ENCODE data around the gene PAX2.

The PAX2 gene

GRCh38 chr10:100715445-100716385 lies 29.7 kb upstream of the PAX2 start:
- peaks cover 10% of the 10 kb centered on the region for H3K4me1 Mint-ChIP-seq
- H3K27me3 Mint-ChIP-seq: peaks cover 71% of the 10 kb centered on the region
- peaks cover 2% of the 10 kb centered on the region for H3K36me3 Mint-ChIP-seq
- H3K9me3 Mint-ChIP-seq: no peaks in the 10 kb centered on the region
- H3K4me3 Mint-ChIP-seq: peak overlapping the region; percentile 77
- H3K27ac Mint-ChIP-seq: peak overlapping the region; percentile 57

GRCh38 chr10:100717166-100717565 lies 28.2 kb upstream of the PAX2 start:
- H3K4me1 Mint-ChIP-seq: peaks cover 10% of the 10 kb centered on the region
- H3K27me3 Mint-ChIP-seq: peaks cover 71% of the 10 kb centered on the region
- H3K27ac Mint-ChIP-seq: no peak overlapping the region
- no peak overlapping the region for H3K4me3 Mint-ChIP-seq
- peaks cover 2% of the 10 kb centered on the region for H3K36me3 Mint-ChIP-seq
- no peaks in the 10 kb centered on the region for H3K9me3 Mint-ChIP-seq

- Mint-ChIP-seq H3K4me3 (no peak overlapping the region), H3K4me1 (peaks cover 13% of the 10 kb centered on the region), H3K27me3 (peaks cover 66% of the 10 kb centered on the region), H3K27ac (no peak overlapping the region), H3K9me3 (no peaks in the 10 kb centered on the region), H3K36me3 (peaks cover 2% of the 10 kb centered on the region)
Observed at GRCh38 chr10:100718197-100718742, 27.1 kb upstream of the PAX2 start.

- Mint-ChIP-seq H3K4me3 (no peak overlapping the region), H3K36me3 (no peaks in the 10 kb centered on the region), H3K4me1 (peaks cover 10% of the 10 kb centered on the region), H3K9me3 (no peaks in the 10 kb centered on the region), H3K27ac (no peak overlapping the region), H3K27me3 (peaks cover 60% of the 10 kb centered on the region)
Observed at GRCh38 chr10:100723180-100723579, 22.2 kb upstream of the PAX2 start.

- Mint-ChIP-seq H3K27ac (no peak overlapping the region), H3K9me3 (no peaks in the 10 kb centered on the region), H3K4me3 (peak overlapping the region; percentile 59), H3K36me3 (no peaks in the 10 kb centered on the region), H3K4me1 (peaks cover 10% of the 10 kb centered on the region), H3K27me3 (peaks cover 59% of the 10 kb centered on the region)
Observed at GRCh38 chr10:100723770-100724530, 21.4 kb upstream of the PAX2 start.

- Mint-ChIP-seq H3K36me3 (no peaks in the 10 kb centered on the region), H3K27me3 (peaks cover 57% of the 10 kb centered on the region), H3K9me3 (no peaks in the 10 kb centered on the region), H3K4me1 (peaks cover 14% of the 10 kb centered on the region), H3K4me3 (no peak overlapping the region), H3K27ac (no peak overlapping the region)
Observed at GRCh38 chr10:100724531-100725027, 20.8 kb upstream of the PAX2 start.

GRCh38 chr10:100725071-100725471 lies 20.3 kb upstream of the PAX2 start:
- Mint-ChIP-seq H3K4me1 (peaks cover 19% of the 10 kb centered on the region), H3K27ac (no peak overlapping the region), H3K36me3 (no peaks in the 10 kb centered on the region), H3K27me3 (peaks cover 58% of the 10 kb centered on the region), H3K4me3 (no peak overlapping the region), H3K9me3 (no peaks in the 10 kb centered on the region)

GRCh38 chr10:100725869-100726426 lies 19.4 kb upstream of the PAX2 start:
- peaks cover 56% of the 10 kb centered on the region for H3K27me3 Mint-ChIP-seq
- peaks cover 22% of the 10 kb centered on the region for H3K4me1 Mint-ChIP-seq
- no peaks in the 10 kb centered on the region for H3K36me3 Mint-ChIP-seq
- no peak overlapping the region for H3K27ac Mint-ChIP-seq
- H3K4me3 Mint-ChIP-seq: no peak overlapping the region
- no peaks in the 10 kb centered on the region for H3K9me3 Mint-ChIP-seq

GRCh38 chr10:100727808-100728207 lies 17.6 kb upstream of the PAX2 start:
- H3K4me3 Mint-ChIP-seq: no peak overlapping the region
- H3K36me3 Mint-ChIP-seq: no peaks in the 10 kb centered on the region
- H3K27ac Mint-ChIP-seq: no peak overlapping the region
- H3K9me3 Mint-ChIP-seq: no peaks in the 10 kb centered on the region
- H3K27me3 Mint-ChIP-seq: peaks cover 58% of the 10 kb centered on the region
- peaks cover 36% of the 10 kb centered on the region for H3K4me1 Mint-ChIP-seq

GRCh38 chr10:100728928-100729861 lies 16.2 kb upstream of the PAX2 start:
- Mint-ChIP-seq H3K27ac (no peak overlapping the region), H3K27me3 (peaks cover 61% of the 10 kb centered on the region), H3K9me3 (no peaks in the 10 kb centered on the region), H3K36me3 (no peaks in the 10 kb centered on the region), H3K4me1 (peaks cover 26% of the 10 kb centered on the region), H3K4me3 (peak overlapping the region; percentile 63)

- H3K36me3 Mint-ChIP-seq: no peaks in the 10 kb centered on the region
- H3K27me3 Mint-ChIP-seq: peaks cover 67% of the 10 kb centered on the region
- no peaks in the 10 kb centered on the region for H3K9me3 Mint-ChIP-seq
- no peak overlapping the region for H3K27ac Mint-ChIP-seq
- H3K4me1 Mint-ChIP-seq: peaks cover 34% of the 10 kb centered on the region
- H3K4me3 Mint-ChIP-seq: peak overlapping the region; percentile 67
Observed at GRCh38 chr10:100729862-100730724, 15.3 kb upstream of the PAX2 start.

GRCh38 chr10:100730725-100731406 lies 14.5 kb upstream of the PAX2 start:
- H3K27ac Mint-ChIP-seq: no peak overlapping the region
- no peaks in the 10 kb centered on the region for H3K36me3 Mint-ChIP-seq
- no peaks in the 10 kb centered on the region for H3K9me3 Mint-ChIP-seq
- peak overlapping the region; percentile 75 for H3K4me3 Mint-ChIP-seq
- H3K4me1 Mint-ChIP-seq: peaks cover 37% of the 10 kb centered on the region
- H3K27me3 Mint-ChIP-seq: peaks cover 65% of the 10 kb centered on the region

- Mint-ChIP-seq H3K36me3 (no peaks in the 10 kb centered on the region), H3K27me3 (peaks cover 62% of the 10 kb centered on the region), H3K9me3 (no peaks in the 10 kb centered on the region), H3K4me1 (peaks cover 39% of the 10 kb centered on the region), H3K4me3 (peak overlapping the region; percentile 75), H3K27ac (peak overlapping the region; percentile 33)
Observed at GRCh38 chr10:100731407-100732240, 13.8 kb upstream of the PAX2 start.
